Testis (tissue), 2 donors: Measurements from ENCODE around the gene ADAMTS7.

ENCODE experiments used
- POLR2A ChIP-seq: fragments of 450-650 bp; IDR thresholded peaks from one replicate; pipeline ENCODE4 v1.6.1; 2017; ENCODE audit warnings: antibody characterized with exemption, mild to moderate bottlenecking, moderate library complexity
- TF ChIP-seq, protein P1 (sequence below), 3 experiments: fragments of 450-650 bp in 2 of 3; fragments of 200-600 bp in 1 of 3; sonication (generic) in 1 of 3; IDR thresholded peaks; one replicate each; pipeline ENCODE4 v1.5.1; 2016 to 2019; ENCODE audit warnings: antibody characterized with exemption in 3 of 3, mild to moderate bottlenecking in 2 of 3, moderate library complexity in 1 of 3

DNA sequence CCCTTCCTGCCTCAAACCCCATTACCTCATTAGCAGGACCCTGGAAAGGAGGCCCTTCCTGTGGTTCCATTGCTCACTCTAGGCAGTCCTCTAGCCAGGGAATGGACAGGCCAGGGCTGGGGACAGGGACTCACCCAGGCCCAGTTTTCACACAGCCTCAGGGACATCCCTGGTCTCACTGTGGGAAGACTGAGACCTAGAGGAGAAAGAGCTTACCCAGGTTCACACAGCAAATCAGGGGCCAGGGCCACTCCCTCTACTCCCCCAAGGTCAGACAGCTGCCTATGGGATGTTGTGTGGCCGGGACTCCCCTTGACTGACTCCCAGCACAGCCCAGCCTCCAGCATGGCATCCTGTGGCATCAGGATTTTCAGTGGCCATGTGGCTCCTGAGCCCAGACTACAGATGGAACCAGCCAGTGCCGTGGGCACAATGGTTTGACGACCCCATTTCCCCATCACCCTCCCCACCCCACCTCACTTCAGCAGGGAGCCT lies 49.3 kb downstream of the ADAMTS7 start:
- TF ChIP-seq, protein P1, sequence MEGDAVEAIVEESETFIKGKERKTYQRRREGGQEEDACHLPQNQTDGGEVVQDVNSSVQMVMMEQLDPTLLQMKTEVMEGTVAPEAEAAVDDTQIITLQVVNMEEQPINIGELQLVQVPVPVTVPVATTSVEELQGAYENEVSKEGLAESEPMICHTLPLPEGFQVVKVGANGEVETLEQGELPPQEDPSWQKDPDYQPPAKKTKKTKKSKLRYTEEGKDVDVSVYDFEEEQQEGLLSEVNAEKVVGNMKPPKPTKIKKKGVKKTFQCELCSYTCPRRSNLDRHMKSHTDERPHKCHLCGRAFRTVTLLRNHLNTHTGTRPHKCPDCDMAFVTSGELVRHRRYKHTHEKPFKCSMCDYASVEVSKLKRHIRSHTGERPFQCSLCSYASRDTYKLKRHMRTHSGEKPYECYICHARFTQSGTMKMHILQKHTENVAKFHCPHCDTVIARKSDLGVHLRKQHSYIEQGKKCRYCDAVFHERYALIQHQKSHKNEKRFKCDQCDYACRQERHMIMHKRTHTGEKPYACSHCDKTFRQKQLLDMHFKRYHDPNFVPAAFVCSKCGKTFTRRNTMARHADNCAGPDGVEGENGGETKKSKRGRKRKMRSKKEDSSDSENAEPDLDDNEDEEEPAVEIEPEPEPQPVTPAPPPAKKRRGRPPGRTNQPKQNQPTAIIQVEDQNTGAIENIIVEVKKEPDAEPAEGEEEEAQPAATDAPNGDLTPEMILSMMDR (IDR thresholded peaks at IDR 0.05): no peak
- no peak for TF ChIP-seq POLR2A
